GM18517 (cell line): ENCODE measurements around the gene PRKCG.
"Not testable (repeated sequence)": the region's sequence is repeated elsewhere in the genome, so short reads cannot be mapped to it uniquely, and the experiment has no call there.

Experiments used
- ATAC-seq: cut with Tn5 transposase; IDR thresholded peaks from one replicate; pipeline ENCODE4 v1.9.1; 2021; ENCODE audit warnings: mild to moderate bottlenecking, moderate library complexity; ENCODE audit not compliant: unreplicated experiment

PRKCG gene

DNA sequence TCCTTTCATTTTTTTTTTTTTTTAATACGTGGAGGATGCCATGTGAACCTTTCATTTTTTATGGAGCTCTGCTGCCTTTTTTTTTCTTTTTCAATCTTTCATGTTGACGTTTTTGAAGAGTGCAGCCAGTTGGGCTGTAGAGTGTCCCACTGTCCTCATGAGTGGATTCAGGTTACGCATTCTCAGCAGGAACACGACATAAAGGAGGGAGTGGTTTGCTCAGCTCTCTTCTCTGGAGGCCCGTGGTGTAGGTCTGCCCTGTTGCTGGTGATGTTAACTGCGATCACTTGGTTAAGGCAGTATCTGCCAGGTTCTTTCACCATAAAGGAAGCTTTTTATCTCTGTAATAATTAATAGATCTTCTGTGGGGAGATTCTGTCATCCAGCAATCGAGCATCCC is 54.0 kb downstream of the PRKCG start:
- no peak for ATAC-seq

DNA sequence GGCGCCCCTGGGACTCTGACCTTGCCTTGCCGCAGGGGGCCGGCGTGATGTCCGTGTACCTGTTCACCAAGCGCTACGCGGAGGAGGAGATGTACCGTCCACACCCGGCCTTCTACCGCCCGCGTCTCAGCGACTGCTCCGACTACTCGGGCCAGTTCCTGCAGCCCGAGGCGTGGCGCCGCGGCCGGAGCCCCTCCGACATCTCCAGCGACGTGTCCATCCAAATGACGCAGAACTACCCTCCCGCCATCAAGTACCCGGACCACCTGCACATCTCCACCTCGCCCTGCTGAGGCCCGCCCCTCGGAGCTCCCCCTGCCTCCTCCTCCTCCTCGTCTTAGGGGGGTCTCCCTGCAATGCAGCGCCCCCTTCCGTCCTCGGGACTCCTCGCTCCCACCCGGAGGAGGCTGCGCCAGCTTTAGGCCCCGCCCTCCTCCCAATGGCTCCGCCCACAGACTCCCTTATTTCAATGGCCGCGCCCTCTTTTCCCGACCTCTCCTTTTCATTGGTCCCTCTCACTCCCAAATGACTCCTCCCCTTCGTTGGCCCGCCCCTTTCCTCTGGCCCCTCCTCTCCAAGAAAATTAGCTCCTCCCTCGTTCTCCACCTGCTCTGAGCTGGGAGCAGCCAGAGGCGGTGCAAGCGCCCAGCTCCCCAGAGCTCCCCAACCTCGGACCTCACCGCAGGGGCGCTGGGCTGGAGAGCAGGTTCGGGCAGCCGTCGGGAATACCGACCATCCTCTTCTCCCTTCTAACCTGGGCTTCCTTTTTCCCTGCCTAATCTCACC is 60.2 kb downstream of the PRKCG start:
- no peak for ATAC-seq

DNA sequence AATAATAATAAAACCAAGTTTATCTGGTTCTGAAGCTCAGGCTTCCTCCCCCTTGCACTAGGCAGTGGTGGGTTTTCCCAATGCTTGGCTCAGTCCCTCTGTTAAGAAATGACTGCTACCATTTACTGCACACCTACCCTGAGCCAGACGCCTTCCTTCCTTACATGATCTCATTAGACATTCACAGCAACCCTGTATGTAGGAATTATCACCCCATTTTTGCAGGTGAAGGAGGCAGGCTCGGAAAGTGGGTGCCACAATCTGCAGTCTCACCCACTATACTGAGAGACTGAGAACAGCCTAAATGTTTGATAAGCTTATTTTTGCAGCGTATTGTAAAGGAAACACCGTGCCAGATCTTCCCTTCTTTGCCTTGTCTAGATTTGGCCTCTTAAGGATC is 62.4 kb downstream of the PRKCG start:
- ATAC-seq, result no peak

DNA sequence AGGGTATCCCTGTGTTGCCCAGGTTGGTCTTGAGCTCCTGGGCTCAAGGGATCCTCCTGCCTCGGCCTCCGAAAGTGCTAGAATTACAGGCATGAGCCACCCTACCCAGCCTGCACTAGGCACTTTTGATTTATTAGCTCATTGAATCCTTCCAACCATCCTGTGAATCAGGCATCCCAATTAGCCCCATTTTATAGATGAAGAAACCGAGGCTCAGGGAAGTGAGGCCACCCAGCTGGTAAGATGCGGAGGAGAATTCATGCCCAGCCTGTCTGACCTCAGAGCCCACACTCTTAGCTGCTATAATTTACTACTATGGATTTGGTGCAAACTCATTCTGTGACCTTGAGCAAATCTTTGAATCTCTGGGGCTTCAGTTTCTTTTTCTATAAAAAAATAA is 62.9 kb downstream of the PRKCG start:
- ATAC-seq, result no peak

DNA sequence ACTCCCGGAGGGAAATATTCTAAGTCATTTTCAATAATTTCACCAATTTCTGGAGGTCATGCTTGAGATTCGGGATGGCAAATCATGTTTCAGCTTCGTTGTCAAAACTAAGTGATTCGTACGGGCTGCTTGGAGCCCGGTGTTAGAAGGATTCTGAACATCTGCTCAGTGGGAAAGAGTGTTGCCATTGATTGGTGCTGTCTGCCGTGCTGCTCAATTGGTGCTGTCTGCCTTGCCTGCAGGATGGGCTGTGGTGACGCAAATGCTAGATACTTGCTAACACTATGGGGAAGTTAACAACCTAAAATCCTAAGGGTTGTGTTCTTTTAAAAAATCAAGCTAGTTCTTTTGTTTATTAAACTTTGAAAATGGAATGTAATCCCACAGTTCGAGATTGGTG is 63.4 kb downstream of the PRKCG start:
- no peak for ATAC-seq

DNA sequence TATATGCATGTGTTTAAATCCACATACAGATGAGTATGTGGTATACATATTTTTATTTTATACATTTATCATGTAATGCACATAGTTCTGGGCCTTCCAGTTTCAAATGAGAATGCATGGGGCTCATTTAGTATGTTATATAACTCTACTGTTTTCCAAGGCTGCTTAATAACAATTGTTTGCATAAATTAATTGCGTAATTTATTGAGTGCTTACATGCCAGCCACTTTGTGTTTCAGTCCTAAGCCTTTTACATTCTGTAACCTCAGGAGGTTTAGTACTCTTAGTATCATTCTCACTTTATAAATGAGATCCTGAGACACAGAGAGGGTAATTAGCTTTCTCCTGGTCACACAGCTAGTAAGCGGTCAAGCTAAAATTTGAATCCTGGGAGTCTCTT is 64.0 kb downstream of the PRKCG start:
- ATAC-seq, result no peak

DNA sequence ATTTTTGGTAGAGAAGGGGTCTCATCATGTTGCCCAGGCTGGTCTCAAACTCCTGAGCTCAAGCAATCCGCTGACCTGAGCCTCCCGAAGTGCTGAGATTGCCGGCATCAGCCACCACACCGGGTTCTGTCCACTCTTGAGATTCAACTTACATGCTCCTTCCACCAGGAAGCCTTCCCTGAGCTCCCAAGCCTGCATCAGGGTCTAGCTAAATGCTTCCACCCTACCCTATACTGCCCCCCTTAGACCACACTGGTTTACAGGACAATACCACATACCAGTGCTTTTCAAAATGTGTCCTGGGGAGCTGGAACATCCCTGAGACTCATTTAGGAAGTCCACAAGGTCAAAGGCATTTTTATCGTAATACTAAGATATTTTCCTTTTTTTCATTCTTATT is 65.6 kb downstream of the PRKCG start:
- no peak for ATAC-seq

DNA sequence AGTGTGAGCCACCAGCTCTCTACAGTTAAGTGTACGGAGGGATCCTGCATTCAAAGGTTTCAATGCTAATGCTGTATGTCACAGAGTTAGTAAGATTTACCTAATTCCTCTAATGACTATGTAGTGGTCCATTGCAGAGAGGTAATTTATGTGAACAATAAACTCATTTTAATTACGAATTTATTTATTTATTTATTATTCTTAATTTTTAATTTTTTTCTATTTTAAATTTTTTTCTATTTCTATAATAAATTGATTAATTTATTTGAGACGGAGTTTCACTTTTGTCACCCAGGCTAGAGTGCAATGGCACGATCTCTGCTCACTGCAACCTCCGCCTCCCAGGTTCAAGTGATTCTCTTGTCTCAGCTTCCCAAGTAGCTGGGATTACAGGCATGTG is 66.6 kb downstream of the PRKCG start:
- not testable (repeated sequence) for ATAC-seq

DNA sequence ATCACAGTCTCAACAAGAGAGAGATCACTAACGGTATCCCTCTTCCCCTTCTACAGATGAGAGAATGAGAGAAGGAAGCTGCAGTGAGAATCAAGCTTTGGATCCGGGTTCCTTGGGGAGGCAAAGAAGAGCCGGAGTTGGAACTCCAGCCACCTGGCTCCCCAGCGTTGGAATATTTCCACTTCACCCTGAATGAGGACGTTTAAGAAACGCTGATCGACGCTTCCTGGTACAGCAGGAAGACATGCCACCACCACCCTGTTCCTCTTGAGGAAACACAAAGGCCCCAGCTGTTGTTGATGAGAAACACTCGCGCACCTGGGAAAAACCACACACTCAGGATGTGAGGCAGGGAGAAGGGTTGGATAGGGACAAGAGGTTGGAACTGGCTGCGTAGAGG is 69.4 kb downstream of the PRKCG start:
- ATAC-seq, result no peak

DNA sequence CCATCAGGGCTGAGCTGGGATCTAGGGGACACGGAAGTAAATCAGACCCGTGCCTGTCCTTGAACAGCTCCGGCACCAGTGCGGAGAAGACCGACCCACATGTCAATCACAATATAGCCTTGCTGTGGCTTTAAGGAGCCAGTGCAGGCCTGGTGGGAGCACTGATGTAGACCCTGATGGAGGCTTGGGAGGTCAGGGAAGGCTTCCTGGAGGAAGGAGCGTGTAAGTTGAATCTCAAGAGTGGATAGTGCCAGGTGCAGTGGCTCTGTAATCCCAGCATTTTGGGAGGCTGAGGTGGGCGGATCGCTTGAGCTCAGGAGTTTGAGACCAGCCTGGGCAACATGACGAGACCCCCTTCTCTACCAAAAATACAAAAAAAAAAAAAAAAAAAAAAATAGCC is 70.0 kb downstream of the PRKCG start:
- no peak for ATAC-seq

DNA sequence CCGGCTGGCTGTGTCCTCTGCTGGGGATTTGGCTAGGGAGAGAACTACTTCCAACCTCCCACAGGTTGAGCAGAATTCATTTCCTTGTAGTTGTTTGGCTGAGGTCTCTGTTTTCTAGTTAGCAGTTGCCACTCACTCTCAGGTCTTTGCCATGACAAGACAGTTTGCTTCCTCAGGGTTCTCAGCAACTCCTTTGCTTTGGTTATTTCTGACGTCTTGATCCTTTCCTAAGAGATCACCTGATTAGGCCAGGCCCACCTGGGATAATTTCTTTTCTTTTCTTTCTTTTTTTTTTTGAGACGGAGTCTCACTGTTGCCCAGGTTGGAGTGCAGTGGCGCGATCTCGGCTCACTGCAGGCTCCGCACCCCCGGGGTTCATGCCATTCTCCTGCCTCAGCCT is 71.4 kb downstream of the PRKCG start:
- ATAC-seq, result no peak
